Bronchial epithelial cell (primary cell): ENCODE results near the gene OR1D2. TPM values are rescaled to one million over a fixed set of nuclear protein-coding genes. Genes with fewer than 3 reads are reported as not detected.
"Not testable (repeated sequence)": the region's sequence is repeated elsewhere in the genome, so short reads cannot be mapped to it uniquely, and the experiment has no call there.

Experiments used
- DNase-seq: peaks from one replicate; pipeline ENCODE4 v3.0.0-alpha.2; 2010; ENCODE audit warnings: low read depth
- FAIRE-seq: peaks from 2 replicates; lab custom pipeline; 2011; peaks lifted over from hg19 to GRCh38; lab: Jason Lieb, UNC
- H3K27me3 ChIP-seq: 2 replicates; pipeline ENCODE4 v1.5.1; 2011; ENCODE audit warnings: low read length; ENCODE audit not compliant: control insufficient read depth, insufficient read depth
- H3K36me3 ChIP-seq: 2 replicates; pipeline ENCODE4 v1.5.1; 2011; ENCODE audit warnings: low read length; ENCODE audit not compliant: control insufficient read depth, insufficient read depth
- H3K4me3 ChIP-seq: 2 replicates; pipeline ENCODE4 v1.5.1; 2011; ENCODE audit warnings: mild to moderate bottlenecking, low read depth, low read length, control low read depth
- CTCF ChIP-seq: IDR thresholded peaks from 2 replicates; pipeline ENCODE4 v1.5.1; 2011; ENCODE audit warnings: mild to moderate bottlenecking, moderate library complexity, low read length, control low read depth, inconsistent platforms; ENCODE audit not compliant: insufficient read depth, severe bottlenecking
- total RNA-seq: library from RNA; depleted of rRNA; stranded (reverse); fragments of >200 nt; gene quantifications from 2 replicates; pipeline ENCODE4 v1.2.1, GENCODE V29; 2014

Gene OR1D2, protein sequence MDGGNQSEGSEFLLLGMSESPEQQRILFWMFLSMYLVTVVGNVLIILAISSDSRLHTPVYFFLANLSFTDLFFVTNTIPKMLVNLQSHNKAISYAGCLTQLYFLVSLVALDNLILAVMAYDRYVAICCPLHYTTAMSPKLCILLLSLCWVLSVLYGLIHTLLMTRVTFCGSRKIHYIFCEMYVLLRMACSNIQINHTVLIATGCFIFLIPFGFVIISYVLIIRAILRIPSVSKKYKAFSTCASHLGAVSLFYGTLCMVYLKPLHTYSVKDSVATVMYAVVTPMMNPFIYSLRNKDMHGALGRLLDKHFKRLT
- not detected in 2 replicates for total RNA-seq

GRCh38 chr17:3104322-3104721, at the start of gene OR1D2:
Gene OR1D2, minus strand, starts transcription at chr17:3104422. Its CDS starts 11,426 bp downstream, at chr17:3092996.
- Histone ChIP-seq H3K4me3 (no peak within 1 kb of the TSS), H3K36me3 (no peaks in the 10 kb centered on the region), H3K27me3 (no peaks in the 10 kb centered on the region)
- DNase-seq (no peak), FAIRE-seq (no peak)
- TF ChIP-seq CTCF: no peak

- FAIRE-seq, H3K4me3 ChIP-seq, H3K27me3 ChIP-seq, DNase-seq, H3K36me3 ChIP-seq: not testable (repeated sequence)
Observed at GRCh38 chr17:3137494-3137893, 33.3 kb upstream of the OR1D2 start.

DNA sequence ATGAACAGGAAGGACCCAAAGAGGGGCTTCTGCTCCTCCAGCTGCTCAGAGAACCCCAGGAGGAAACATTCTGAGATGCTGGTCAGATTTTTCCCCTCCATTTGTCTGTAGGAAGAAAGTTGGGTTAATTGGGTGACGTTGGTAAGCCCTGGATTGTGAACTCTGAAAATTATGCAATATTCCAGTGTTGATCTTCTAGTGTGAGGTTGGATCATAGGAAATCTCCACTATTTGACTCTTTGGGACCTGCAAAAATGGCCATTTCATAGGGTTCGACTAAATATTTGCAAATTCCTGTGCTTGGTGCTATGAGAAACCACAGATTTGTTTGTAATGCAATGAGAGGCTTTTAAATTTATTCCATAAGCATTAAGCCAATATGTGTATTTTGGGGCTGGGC, 23.2 kb upstream of the OR1D2 start, which contains the start of gene OR1G1:
OR1G1 (minus strand) TSS at position 101 of the 400 bp plus-strand sequence; CDS start at position 101, 0 bp downstream.
- Histone ChIP-seq H3K4me3 (no peak within 1 kb of the TSS), H3K27me3 (no peaks in the 10 kb centered on the region), H3K36me3 (no peaks in the 10 kb centered on the region)
- FAIRE-seq: no peak
- no peak for TF ChIP-seq CTCF
- no peak for DNase-seq

DNA sequence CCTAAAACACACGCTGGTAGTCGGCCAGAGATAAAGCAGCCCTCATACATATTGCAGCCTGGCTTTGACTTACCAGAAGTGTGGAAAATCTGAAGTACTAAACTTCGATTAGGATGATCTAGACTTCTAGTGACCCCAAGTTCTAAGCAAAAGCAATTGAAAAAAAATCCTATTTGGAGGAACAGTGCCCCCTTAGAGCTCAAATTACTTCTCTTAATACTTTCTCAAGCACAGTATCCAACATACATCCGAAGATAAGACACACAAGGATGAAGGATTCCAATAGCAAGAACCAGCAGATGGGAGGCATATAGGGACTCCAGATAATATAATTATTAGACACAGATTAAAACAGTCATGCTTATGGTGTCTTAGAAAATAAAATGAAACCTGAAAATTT, 30.4 kb downstream of the OR1D2 start:
- DNase-seq, H3K4me3 ChIP-seq, FAIRE-seq, H3K27me3 ChIP-seq, H3K36me3 ChIP-seq: not testable (repeated sequence)

DNA sequence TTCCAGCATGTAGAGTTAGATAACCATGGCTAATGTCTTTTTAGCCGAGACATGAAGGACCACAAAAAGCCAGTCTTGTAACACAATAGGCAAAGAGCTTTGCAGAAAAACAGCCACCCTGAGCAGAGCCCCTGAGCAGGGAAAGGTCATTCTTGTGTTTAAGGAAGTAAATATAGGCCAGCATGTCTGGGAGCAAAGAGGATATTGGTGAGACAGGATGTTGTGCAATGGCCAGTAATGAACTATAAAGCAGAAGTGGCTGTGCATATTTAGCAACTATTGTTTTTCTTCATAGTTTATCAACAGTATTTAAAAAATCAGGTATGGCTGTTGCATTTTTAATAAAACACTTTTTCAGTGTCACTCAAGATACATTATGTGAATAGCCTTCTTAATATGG, 39.0 kb downstream of the OR1D2 start:
- not testable (repeated sequence) for H3K4me3 ChIP-seq, H3K27me3 ChIP-seq, H3K36me3 ChIP-seq
- peak; percentile 55 for FAIRE-seq
- DNase-seq: peak; percentile 36

GRCh38 chr17:3063507-3063906, 40.7 kb downstream of the OR1D2 start, which contains the start of gene OR1D5:
Gene OR1D5, minus strand, starts transcription at chr17:3063607. Its CDS starts 0 bp downstream, at chr17:3063607.
- not testable (repeated sequence) for H3K36me3 ChIP-seq, FAIRE-seq, DNase-seq, H3K4me3 ChIP-seq, H3K27me3 ChIP-seq

DNA sequence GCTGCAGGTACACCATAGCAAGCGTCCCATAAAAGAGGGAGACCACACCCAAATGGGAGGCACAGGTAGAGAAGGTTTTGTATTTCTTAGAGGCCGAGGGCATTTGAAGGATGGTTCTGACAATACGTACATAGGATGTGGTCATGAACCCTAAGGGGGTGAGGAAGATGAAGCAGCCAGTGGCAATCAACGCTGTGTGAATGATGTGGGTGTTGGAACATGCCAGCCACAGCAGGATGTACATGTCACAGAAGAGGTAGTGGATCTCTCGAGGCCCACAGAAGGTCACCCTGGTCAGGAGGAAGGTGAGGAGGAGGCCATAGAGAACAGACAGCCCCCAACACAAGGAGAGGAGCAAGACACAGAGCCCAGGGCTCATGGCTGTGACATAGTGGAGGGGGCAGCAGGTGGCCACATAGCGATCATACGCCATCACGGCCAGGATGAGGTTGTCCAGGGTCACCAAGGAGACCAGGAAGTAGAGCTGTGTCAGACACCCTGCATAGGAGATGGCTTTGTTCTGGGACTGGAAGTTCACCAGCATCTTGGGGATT, 41.3 kb downstream of the OR1D2 start:
- H3K4me3 ChIP-seq, H3K27me3 ChIP-seq, DNase-seq, H3K36me3 ChIP-seq: not testable (repeated sequence)
- peak; percentile 62 for FAIRE-seq

- FAIRE-seq, H3K36me3 ChIP-seq, H3K27me3 ChIP-seq, DNase-seq, H3K4me3 ChIP-seq: not testable (repeated sequence)
Observed at GRCh38 chr17:3054868-3055267, 49.4 kb downstream of the OR1D2 start.
